IMR-90 (cell line): Measurements from ENCODE around the gene PANK4. TPM values are rescaled to one million over a fixed set of nuclear protein-coding genes. Genes with fewer than 3 reads are reported as not detected.

Experiments used
- ATAC-seq: fragments of 200-7000 bp; cut with Tn5 transposase; 2 replicates; pipeline ENCODE4 v1.9.1; 2020; ENCODE audit warnings: low read depth, mild to moderate bottlenecking, moderate library complexity
- BruUV-seq: library from RNA; stranded (reverse); fragments of 400-500 nt; replicated peaks from 2 replicates; lab custom pipeline; 2021; lab: Mats Ljungman, UMichigan
- CTCF ChIA-PET: fragments of 300-600 bp; formaldehyde crosslinking; extraction: SDS; loops from one replicate; lab custom pipeline; 2021; ENCODE audit warnings: antibody characterized with exemption; lab: Yijun Ruan, JAX
- POLR2A ChIA-PET: fragments of 300-600 bp; sonication (Branson Sonifier 250); formaldehyde crosslinking; loops from one replicate; lab custom pipeline; 2022; ENCODE audit warnings: antibody characterized with exemption; ENCODE audit not compliant: unreplicated experiment; lab: Charles Lee
- DNase-seq: peaks from one replicate; pipeline ENCODE4 v3.0.0; 2013
- H2AFZ ChIP-seq: replicated peaks from 2 replicates; pipeline ENCODE3; 2013; ENCODE audit warnings: low read length, mild to moderate bottlenecking; ENCODE audit not compliant: poor library complexity
- H2AK5ac ChIP-seq: 2 replicates; pipeline ENCODE4 v1.6.1; 2013; ENCODE audit warnings: low read depth, low read length, inconsistent platforms
- H2AK9ac ChIP-seq: replicated peaks from 2 replicates; pipeline ENCODE3; 2013; ENCODE audit warnings: mild to moderate bottlenecking, low read depth, low read length, moderate library complexity; ENCODE audit not compliant: poor library complexity
- H2BK120ac ChIP-seq: 2 replicates; pipeline ENCODE4 v1.6.1; 2013; ENCODE audit warnings: low read depth, low read length, inconsistent platforms
- H2BK15ac ChIP-seq: 3 replicates; pipeline ENCODE4 v1.6.1; 2013; ENCODE audit warnings: low read depth, low read length, inconsistent platforms
- H2BK20ac ChIP-seq: 2 replicates; pipeline ENCODE4 v1.6.1; 2013; ENCODE audit warnings: low read depth, mild to moderate bottlenecking, inconsistent platforms, low read length, moderate library complexity
- H2BK5ac ChIP-seq: 2 replicates; pipeline ENCODE4 v1.6.1; 2013; ENCODE audit warnings: mild to moderate bottlenecking, low read depth, low read length, inconsistent platforms; ENCODE audit not compliant: poor library complexity, severe bottlenecking
- H3K14ac ChIP-seq: replicated peaks from 2 replicates; pipeline ENCODE4 v1.6.1; 2013; ENCODE audit warnings: low read depth, low read length, inconsistent platforms
- H3K18ac ChIP-seq: 2 replicates; pipeline ENCODE4 v1.6.1; 2013; ENCODE audit warnings: low read depth, low read length, control low read depth
- H3K23ac ChIP-seq: 2 replicates; pipeline ENCODE4 v1.6.1; 2013; ENCODE audit warnings: low read depth, low read length, inconsistent platforms
- H3K27ac ChIP-seq: 2 replicates; pipeline ENCODE4 v1.5.1; 2013; ENCODE audit warnings: mild to moderate bottlenecking, control low read depth, low read length; ENCODE audit not compliant: insufficient read depth
- H3K27me3 ChIP-seq: 2 replicates; pipeline ENCODE4 v1.6.1; 2013; ENCODE audit warnings: low read length; ENCODE audit not compliant: control insufficient read depth, insufficient read depth
- H3K36me3 ChIP-seq: 2 replicates; pipeline ENCODE4 v1.6.1; 2013; ENCODE audit warnings: low read length, mixed read lengths; ENCODE audit not compliant: control insufficient read depth, insufficient read depth
- H3K4ac ChIP-seq: 2 replicates; pipeline ENCODE4 v1.6.1; 2013; ENCODE audit warnings: low read depth, low read length, inconsistent platforms
- H3K4me1 ChIP-seq: 2 replicates; pipeline ENCODE4 v1.6.1; 2013; ENCODE audit warnings: low read length, mixed read lengths; ENCODE audit not compliant: control insufficient read depth, insufficient read depth
- H3K4me2 ChIP-seq: 2 replicates; pipeline ENCODE4 v1.6.1; 2013; ENCODE audit warnings: low read depth, mild to moderate bottlenecking, control low read depth, low read length, moderate library complexity
- H3K4me3 ChIP-seq: 2 replicates; pipeline ENCODE4 v1.5.1; 2013; ENCODE audit warnings: low read depth, mild to moderate bottlenecking, control low read depth, low read length, moderate library complexity; ENCODE audit not compliant: insufficient read depth
- H3K56ac ChIP-seq: 2 replicates; pipeline ENCODE4 v1.6.1; 2013; ENCODE audit warnings: low read length, inconsistent platforms; ENCODE audit not compliant: insufficient read depth; ENCODE audit errors: extremely low read depth
- H3K79me1 ChIP-seq, 2 experiments: 2 replicates each; pipeline ENCODE4 v1.6.1; 2013; ENCODE audit warnings: low read length in 2 of 2, inconsistent platforms in 1 of 2, low read depth in 1 of 2
- H3K9ac ChIP-seq: 2 replicates; pipeline ENCODE4 v1.6.1; 2013; ENCODE audit warnings: low read depth, low read length, control low read depth
- H3K9me1 ChIP-seq: 2 replicates; pipeline ENCODE4 v1.6.1; 2013; ENCODE audit warnings: low read length, inconsistent platforms; ENCODE audit not compliant: insufficient read depth
- H3K9me3 ChIP-seq: 2 replicates; pipeline ENCODE4 v1.6.1; 2013; ENCODE audit warnings: low read length; ENCODE audit not compliant: control insufficient read depth, insufficient read depth
- H4K20me1 ChIP-seq: 2 replicates; pipeline ENCODE4 v1.6.1; 2013; ENCODE audit warnings: low read length, inconsistent platforms; ENCODE audit not compliant: insufficient read depth
- H4K5ac ChIP-seq: 2 replicates; pipeline ENCODE4 v1.6.1; 2013; ENCODE audit warnings: mild to moderate bottlenecking, low read depth, low read length, control low read depth
- H4K8ac ChIP-seq, 2 experiments: 2 replicates each; pipeline ENCODE4 v1.6.1; 2013; ENCODE audit warnings: low read depth in 2 of 2, low read length in 2 of 2, control low read depth in 1 of 2, inconsistent platforms in 1 of 2
- H4K91ac ChIP-seq: 2 replicates; pipeline ENCODE4 v1.6.1; 2013; ENCODE audit warnings: low read depth, low read length, inconsistent platforms; ENCODE audit not compliant: insufficient read depth
- NFE2L2 ChIP-seq: fragments of 150-350 bp; IDR thresholded peaks from 2 replicates; pipeline ENCODE4 v1.6.1; 2016; ENCODE audit warnings: low read depth, mild to moderate bottlenecking, low read length
- POLR2A ChIP-seq: IDR thresholded peaks from 2 replicates; pipeline ENCODE4 v1.6.1; 2012; ENCODE audit warnings: mild to moderate bottlenecking, low read depth, low read length
- WGBS, 2 experiments: methylation state at CpG; one replicate each; pipeline versions ENCODE4 v1.1.5 to v1.1.7; 2013; ENCODE audit warnings: missing lambda C conversion rate in 2 of 2; ENCODE audit not compliant: insufficient read length in 1 of 2; ENCODE audit errors: extremely low coverage in 2 of 2; 5-methylcytosine and 5-hydroxymethylcytosine counted together
- dilution Hi-C: fragments of 300-500 bp; cut with HindIII; formaldehyde crosslinking; loops from one replicate; pipeline ENCODE4 v1.14.3; 2018; ENCODE audit warnings: low sequenced_read_pairs; ENCODE audit not compliant: unreplicated experiment
- in situ Hi-C: fragments of 300-500 bp; cut with MboI; formaldehyde crosslinking; loops from 3 replicates; pipeline ENCODE4 v1.14.3; 2019; ENCODE audit warnings: low sequenced_read_pairs, inconsistent platforms, mixed read lengths
- intact Hi-C: fragments of 100-400 bp; cut with micrococcal nuclease; formaldehyde crosslinking; loops from 2 replicates; pipeline ENCODE4 v1.10.0; 2022
- polyA plus RNA-seq, 3 experiments: library from polyadenylated mRNA; depleted of rRNA; stranded (reverse); fragments of >200 nt; gene quantifications; 2 replicates each; pipeline ENCODE4 v1.2.3, GENCODE V29; 2012; ENCODE audit warnings: low replicate concordance in 1 of 3
- total RNA-seq: library from RNA; depleted of rRNA; stranded (reverse); fragments of >200 nt; gene quantifications from 2 replicates; pipeline ENCODE4 v1.2.3, GENCODE V29; 2012
- TF ChIP-seq, protein P1 (sequence below): conservative IDR thresholded peaks from 2 replicates; pipeline ENCODE4 v1.5.1; 2012; ENCODE audit warnings: mild to moderate bottlenecking, low read depth, low read length, improper control_type of control experiment

Gene PANK4
- total and polyA plus RNA-seq, 2 of the 4 experiments (the other 2 are of a cell fraction): 14.0 to 18.5 TPM

DNA sequence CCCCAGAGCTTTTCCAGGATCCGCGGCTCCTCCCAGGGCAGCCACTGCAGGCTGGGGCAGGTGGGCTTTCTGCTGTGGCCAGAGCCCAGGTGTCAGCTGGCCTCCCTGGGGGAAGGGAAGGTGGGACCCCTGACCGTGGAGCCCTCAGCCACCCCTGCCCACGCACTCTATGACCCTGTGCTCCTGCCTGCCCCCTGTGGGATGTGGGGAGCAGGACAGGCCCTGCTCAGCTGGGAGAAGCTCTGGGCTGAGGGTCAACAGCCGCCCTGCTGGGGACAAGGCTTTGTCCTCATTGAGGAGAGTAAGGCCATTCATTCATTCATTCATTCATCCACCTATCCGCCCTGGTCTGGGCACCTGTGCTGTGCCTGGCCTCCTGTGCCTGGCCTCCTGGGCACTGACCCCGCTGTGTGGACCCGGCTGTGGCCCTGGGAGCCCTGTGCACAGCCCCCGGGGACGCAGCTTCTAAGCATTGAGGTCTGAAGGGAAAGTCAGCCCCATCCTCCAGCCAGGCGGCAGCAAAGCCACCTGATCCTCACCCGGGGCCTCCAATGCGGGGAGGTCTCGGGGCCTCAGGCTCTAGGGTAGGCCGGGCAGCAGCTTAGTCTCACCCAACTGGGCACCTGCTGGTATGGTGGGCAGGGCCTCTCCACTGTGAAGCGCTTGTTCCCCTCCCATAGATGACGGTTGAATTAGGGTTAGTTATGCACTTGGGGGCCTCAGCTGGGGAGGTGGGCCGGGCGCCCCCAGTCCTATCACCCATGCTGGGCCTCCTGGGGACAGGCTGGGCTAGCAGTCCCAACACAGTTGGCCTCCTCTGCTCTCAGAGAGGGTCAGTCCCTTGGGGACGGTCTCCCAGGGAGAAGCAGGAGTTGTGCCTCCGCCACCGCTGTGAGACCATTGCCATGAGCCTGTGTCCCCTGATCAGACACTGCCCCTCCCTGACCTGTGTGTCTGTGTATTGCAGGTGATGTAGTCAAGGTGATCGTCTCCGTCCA is 35.8 kb upstream of the PANK4 start:
- in situ Hi-C loops: no loop called here
- CTCF ChIA-PET: no interaction called here
- no peak overlapping the region for H4K5ac ChIP-seq

More for the DNA sequence above, 35.8 kb upstream of the PANK4 start:
- Histone ChIP-seq H2AK5ac (no peak overlapping the region), H3K23ac (no peak overlapping the region), H3K4me1 (no peaks in the 10 kb centered on the region), H3K9me3 (no peaks in the 10 kb centered on the region), H3K79me1 (no peaks in the 10 kb centered on the region), H3K18ac (no peak overlapping the region), H2BK20ac (no peak overlapping the region), H3K36me3 (no peaks in the 10 kb centered on the region), H2AK9ac (no peak overlapping the region), H3K56ac (no peak overlapping the region), H3K27ac (no peak overlapping the region), H3K14ac (no peak overlapping the region), H3K9ac (no peak overlapping the region), H2BK5ac (no peak overlapping the region), H4K91ac (no peak overlapping the region), H3K27me3 (peaks cover 18% of the 10 kb centered on the region), H3K9me1 (no peaks in the 10 kb centered on the region), H2AFZ (no peak overlapping the region), H4K20me1 (no peaks in the 10 kb centered on the region), H2BK120ac (no peak overlapping the region), H4K8ac (no peak overlapping the region), H3K4me3 (no peak overlapping the region), H2BK15ac (no peak overlapping the region), H3K4me2 (no peak overlapping the region), H3K4ac (no peak overlapping the region)
- TF ChIP-seq, protein P1, sequence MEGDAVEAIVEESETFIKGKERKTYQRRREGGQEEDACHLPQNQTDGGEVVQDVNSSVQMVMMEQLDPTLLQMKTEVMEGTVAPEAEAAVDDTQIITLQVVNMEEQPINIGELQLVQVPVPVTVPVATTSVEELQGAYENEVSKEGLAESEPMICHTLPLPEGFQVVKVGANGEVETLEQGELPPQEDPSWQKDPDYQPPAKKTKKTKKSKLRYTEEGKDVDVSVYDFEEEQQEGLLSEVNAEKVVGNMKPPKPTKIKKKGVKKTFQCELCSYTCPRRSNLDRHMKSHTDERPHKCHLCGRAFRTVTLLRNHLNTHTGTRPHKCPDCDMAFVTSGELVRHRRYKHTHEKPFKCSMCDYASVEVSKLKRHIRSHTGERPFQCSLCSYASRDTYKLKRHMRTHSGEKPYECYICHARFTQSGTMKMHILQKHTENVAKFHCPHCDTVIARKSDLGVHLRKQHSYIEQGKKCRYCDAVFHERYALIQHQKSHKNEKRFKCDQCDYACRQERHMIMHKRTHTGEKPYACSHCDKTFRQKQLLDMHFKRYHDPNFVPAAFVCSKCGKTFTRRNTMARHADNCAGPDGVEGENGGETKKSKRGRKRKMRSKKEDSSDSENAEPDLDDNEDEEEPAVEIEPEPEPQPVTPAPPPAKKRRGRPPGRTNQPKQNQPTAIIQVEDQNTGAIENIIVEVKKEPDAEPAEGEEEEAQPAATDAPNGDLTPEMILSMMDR: 0 out of 2 replicates have a peak, but pooled peaks have one; percentile 12
- TF ChIP-seq NFE2L2 (no peak), POLR2A (no peak)
- POLR2A ChIA-PET: no interaction called here
- dilution Hi-C loops: no loop called here
- intact Hi-C loops: no loop called here
- DNase-seq (no peak), ATAC-seq (no peak)
- 90% methylated on average over 2 of the region's 24 CpGs; no CpG with 5 or more reads in 1 of the 2 experiments for WGBS, 2 experiments
- BruUV-seq: no TSS peak
